ENCODE data around the gene CD79B.
"Not testable (repeated sequence)": the region's sequence is repeated elsewhere in the genome, so short reads cannot be mapped to it uniquely, and the experiment has no call there.

The CD79B gene

DNA sequence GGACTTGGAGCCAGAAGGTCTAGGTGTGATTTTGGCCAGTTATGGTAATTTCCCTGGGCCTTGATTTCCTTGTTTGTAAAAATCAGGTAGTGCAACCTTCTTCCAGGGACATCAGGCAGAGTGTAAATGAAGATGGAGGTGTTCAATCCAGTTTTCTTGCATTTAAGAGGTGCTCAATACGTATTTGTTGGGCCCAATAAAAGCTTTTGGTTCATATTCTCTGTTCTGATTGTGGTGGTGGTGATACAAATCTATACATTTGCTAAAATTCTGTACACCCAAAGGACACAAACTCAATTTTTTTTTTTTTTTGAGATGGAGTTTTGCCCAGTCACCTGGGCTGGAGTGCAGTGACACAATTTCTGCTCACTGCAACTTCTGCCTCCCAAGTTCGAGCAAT lies 6.0 kb downstream of the CD79B start (continued):
- TF ChIP-seq, protein P1, sequence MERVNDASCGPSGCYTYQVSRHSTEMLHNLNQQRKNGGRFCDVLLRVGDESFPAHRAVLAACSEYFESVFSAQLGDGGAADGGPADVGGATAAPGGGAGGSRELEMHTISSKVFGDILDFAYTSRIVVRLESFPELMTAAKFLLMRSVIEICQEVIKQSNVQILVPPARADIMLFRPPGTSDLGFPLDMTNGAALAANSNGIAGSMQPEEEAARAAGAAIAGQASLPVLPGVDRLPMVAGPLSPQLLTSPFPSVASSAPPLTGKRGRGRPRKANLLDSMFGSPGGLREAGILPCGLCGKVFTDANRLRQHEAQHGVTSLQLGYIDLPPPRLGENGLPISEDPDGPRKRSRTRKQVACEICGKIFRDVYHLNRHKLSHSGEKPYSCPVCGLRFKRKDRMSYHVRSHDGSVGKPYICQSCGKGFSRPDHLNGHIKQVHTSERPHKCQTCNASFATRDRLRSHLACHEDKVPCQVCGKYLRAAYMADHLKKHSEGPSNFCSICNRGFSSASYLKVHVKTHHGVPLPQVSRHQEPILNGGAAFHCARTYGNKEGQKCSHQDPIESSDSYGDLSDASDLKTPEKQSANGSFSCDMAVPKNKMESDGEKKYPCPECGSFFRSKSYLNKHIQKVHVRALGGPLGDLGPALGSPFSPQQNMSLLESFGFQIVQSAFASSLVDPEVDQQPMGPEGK (CRISPR knock-in tag; IDR thresholded peaks at IDR 0.05; ENCODE audit: borderline replicate concordance): no peak
- no peak for TF ChIP-seq BACH2 (CRISPR knock-in tag; IDR thresholded peaks at IDR 0.05; ENCODE audit: borderline replicate concordance)
- TF ChIP-seq ZFP3 (CRISPR knock-in tag; IDR thresholded peaks at IDR 0.05): no peak

GRCh38 chr17:63925615-63926014 lies 6.5 kb downstream of the CD79B start:
- ATAC-seq: no peak
- no peak for TF ChIP-seq GLIS3 (CRISPR knock-in tag; IDR thresholded peaks at IDR 0.05)
- TF ChIP-seq, protein P2, sequence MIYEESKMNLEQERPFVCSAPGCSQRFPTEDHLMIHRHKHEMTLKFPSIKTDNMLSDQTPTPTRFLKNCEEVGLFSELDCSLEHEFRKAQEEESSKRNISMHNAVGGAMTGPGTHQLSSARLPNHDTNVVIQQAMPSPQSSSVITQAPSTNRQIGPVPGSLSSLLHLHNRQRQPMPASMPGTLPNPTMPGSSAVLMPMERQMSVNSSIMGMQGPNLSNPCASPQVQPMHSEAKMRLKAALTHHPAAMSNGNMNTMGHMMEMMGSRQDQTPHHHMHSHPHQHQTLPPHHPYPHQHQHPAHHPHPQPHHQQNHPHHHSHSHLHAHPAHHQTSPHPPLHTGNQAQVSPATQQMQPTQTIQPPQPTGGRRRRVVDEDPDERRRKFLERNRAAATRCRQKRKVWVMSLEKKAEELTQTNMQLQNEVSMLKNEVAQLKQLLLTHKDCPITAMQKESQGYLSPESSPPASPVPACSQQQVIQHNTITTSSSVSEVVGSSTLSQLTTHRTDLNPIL (CRISPR knock-in tag; IDR thresholded peaks at IDR 0.05; ENCODE audit: low read depth): no peak
- no peak for TF ChIP-seq ZNF70 (CRISPR knock-in tag; IDR thresholded peaks at IDR 0.05)
- TF ChIP-seq CSRNP3 (CRISPR knock-in tag; IDR thresholded peaks at IDR 0.05): no peak
- no peak for TF ChIP-seq ISL1 (CRISPR knock-in tag; IDR thresholded peaks at IDR 0.05)
- no peak for TF ChIP-seq ARNTL (CRISPR knock-in tag; IDR thresholded peaks at IDR 0.05; ENCODE audit: borderline replicate concordance, low read depth)
- no peak for TF ChIP-seq ZC3H10 (CRISPR knock-in tag; IDR thresholded peaks at IDR 0.05)
- TF ChIP-seq ZNF8 (CRISPR knock-in tag; IDR thresholded peaks at IDR 0.05): no peak
- no peak for TF ChIP-seq OSR1 (CRISPR knock-in tag; IDR thresholded peaks at IDR 0.05)
- no peak for TF ChIP-seq ZFP30 (CRISPR knock-in tag; IDR thresholded peaks at IDR 0.05)
- no peak for TF ChIP-seq CSDC2 (CRISPR knock-in tag; IDR thresholded peaks at IDR 0.05)
- no peak for TF ChIP-seq ZFP3 (CRISPR knock-in tag; IDR thresholded peaks at IDR 0.05)
- no peak for TF ChIP-seq TCF4 (CRISPR knock-in tag; IDR thresholded peaks at IDR 0.05; ENCODE audit: borderline replicate concordance)
- TF ChIP-seq, protein P3, sequence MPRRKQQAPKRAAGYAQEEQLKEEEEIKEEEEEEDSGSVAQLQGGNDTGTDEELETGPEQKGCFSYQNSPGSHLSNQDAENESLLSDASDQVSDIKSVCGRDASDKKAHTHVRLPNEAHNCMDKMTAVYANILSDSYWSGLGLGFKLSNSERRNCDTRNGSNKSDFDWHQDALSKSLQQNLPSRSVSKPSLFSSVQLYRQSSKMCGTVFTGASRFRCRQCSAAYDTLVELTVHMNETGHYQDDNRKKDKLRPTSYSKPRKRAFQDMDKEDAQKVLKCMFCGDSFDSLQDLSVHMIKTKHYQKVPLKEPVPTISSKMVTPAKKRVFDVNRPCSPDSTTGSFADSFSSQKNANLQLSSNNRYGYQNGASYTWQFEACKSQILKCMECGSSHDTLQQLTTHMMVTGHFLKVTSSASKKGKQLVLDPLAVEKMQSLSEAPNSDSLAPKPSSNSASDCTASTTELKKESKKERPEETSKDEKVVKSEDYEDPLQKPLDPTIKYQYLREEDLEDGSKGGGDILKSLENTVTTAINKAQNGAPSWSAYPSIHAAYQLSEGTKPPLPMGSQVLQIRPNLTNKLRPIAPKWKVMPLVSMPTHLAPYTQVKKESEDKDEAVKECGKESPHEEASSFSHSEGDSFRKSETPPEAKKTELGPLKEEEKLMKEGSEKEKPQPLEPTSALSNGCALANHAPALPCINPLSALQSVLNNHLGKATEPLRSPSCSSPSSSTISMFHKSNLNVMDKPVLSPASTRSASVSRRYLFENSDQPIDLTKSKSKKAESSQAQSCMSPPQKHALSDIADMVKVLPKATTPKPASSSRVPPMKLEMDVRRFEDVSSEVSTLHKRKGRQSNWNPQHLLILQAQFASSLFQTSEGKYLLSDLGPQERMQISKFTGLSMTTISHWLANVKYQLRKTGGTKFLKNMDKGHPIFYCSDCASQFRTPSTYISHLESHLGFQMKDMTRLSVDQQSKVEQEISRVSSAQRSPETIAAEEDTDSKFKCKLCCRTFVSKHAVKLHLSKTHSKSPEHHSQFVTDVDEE (CRISPR knock-in tag; IDR thresholded peaks at IDR 0.05): no peak

DNA sequence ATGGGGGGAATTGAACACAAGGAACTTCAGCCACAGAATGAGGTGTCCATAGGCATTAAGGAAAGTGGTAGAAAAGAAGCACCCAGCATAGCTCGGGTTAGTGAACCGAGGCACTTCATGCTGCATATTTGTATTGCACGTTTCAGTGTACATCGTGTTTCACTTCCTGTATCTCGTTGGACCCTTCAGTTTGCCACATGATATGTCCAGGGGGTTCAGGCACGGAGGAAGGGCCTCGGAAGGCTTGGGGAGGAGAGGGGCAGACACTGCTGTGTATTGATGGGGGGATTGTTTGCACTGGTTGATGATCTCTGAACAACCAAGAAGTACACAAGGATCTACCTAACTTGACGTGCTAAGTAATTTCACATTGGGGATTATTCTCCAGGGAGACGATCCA lies 9.7 kb downstream of the CD79B start:
- not testable (repeated sequence) for ATAC-seq

- ATAC-seq: not testable (repeated sequence)
Observed at GRCh38 chr17:63920779-63921178, 11.4 kb downstream of the CD79B start.

DNA sequence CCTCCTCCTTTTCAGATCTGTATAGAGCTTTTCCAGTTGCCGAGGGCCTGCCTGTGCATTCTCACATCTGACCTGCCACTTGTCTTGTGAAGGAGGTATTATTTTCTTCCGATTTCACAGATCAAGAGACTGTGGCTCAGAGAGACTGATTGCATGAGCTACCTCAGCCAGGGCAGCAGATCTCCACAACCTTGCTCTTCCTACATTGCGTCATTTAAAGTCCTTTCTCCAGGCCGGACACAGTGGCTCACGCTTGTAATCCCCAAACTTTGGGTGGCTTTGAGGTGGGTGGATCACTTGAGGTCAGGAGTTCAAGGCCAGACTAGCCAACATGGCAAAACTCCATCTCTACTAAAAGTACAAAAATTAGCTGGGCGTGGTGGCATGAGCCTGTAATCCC lies 12.1 kb downstream of the CD79B start:
- ATAC-seq: not testable (repeated sequence)

GRCh38 chr17:63919311-63919723 lies 12.8 kb downstream of the CD79B start:
- peak; percentile 96 for ATAC-seq
- TF ChIP-seq TCF4 (CRISPR knock-in tag; IDR thresholded peaks at IDR 0.05; ENCODE audit: borderline replicate concordance): no peak
- TF ChIP-seq ISL1 (CRISPR knock-in tag; IDR thresholded peaks at IDR 0.05): no peak
- no peak for TF ChIP-seq ZFP3 (CRISPR knock-in tag; IDR thresholded peaks at IDR 0.05)

DNA sequence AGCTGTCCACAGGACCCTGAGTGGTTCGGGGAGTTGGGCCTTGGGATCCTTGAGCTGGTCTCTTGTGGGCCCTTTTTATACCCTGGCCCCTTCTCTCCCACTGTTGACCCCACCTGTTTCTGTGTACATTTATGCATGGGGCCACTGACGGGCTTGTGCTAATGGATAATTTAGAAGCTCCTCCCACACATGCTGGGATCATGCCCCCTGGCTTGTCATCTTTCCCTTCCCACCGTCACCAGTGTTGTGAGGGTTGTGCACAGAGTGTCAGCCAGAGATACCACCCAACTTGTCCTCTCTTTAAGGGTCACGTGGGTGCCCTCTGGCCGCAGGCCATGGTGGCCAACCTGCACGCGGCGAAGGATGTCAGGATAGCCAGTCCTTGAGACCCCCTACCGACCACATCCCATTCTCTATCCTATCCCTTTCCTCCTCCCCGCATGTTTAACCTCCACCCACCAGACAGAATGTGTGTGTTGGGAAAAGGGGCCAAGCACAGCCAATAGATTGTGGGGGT lies 13.3 kb downstream of the CD79B start, which contains the start of gene GH1:
Gene GH1 (minus strand): TSS at position 51 of the 517 bp plus-strand sequence. CDS start 63 bp downstream, outside the sequence.
- ATAC-seq: not testable (repeated sequence)
